ENCODE measurements around the gene PI4KA. TPM values are rescaled to one million over a fixed set of nuclear protein-coding genes. Genes with fewer than 3 reads are reported as not detected.

PI4KA gene
- total RNA-seq, 2 experiments from 2014 or later: 57.9 to 59.0 TPM

GRCh38 chr22:20802922-20803553, 55.6 kb downstream of the PI4KA start:
- CTCF ChIA-PET: no interaction called here

DNA sequence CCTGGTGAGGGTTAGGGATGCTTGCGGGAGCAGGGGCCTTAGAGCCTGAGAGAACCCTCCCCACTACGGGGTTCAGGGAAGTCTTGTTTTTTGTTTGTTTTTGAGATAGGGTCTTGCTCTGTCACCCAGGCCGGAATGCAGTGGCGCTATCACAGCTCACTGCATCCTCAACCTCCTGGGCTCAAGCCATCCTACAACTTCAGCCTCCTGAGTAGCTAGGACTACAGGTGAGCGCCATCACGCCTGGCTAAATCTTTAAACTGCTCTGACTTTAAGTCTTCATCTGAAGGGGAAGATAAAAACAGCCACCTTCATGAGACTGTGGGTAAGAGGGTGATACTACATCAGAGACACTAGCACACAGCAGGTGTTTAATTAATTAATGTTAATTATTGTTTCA, 56.2 kb downstream of the PI4KA start:
- ChIA-PET CTCF (no interaction called here), POLR2A (no interaction called here)

More at GRCh38 chr22:20802922-20803553, 55.6 kb downstream of the PI4KA start:
- POLR2A ChIA-PET: no interaction called here

GRCh38 chr22:20799449-20799848, 59.2 kb downstream of the PI4KA start:
- ChIA-PET POLR2A (no interaction called here), CTCF (no interaction called here)

GRCh38 chr22:20798974-20799373, 59.6 kb downstream of the PI4KA start:
- POLR2A ChIA-PET: no interaction called here
- CTCF ChIA-PET: interaction anchor here (1.0 kb wide), 1 partner anchor 11 kb away, joined by 3 read pairs; no protein-coding TSS in a partner anchor

GRCh38 chr22:20798218-20798617, 60.4 kb downstream of the PI4KA start:
- ChIA-PET CTCF (interaction anchor here (1.0 kb wide), 1 partner anchor 11 kb away, joined by 3 read pairs; no protein-coding TSS in a partner anchor), POLR2A (no interaction called here)

GRCh38 chr22:20796731-20797130, 61.9 kb downstream of the PI4KA start:
- CTCF ChIA-PET: interaction anchor here (0.6 kb wide), 1 partner anchor 18 kb away, joined by 3 read pairs; no protein-coding TSS in a partner anchor

GRCh38 chr22:20794650-20795413, 63.8 kb downstream of the PI4KA start:
- POLR2A ChIA-PET: no interaction called here
- CTCF ChIA-PET: no interaction called here

More at GRCh38 chr22:20796731-20797130, 61.9 kb downstream of the PI4KA start:
- POLR2A ChIA-PET: no interaction called here

- ChIA-PET CTCF (interaction anchor here (1.5 kb wide), 1 partner anchor 10 kb away, joined by 9 read pairs; no protein-coding TSS in a partner anchor), POLR2A (interaction anchor here (0.8 kb wide), 1 partner anchor 202 kb away, joined by 3 read pairs; no protein-coding TSS in a partner anchor)
Observed at GRCh38 chr22:20793748-20794649, 64.6 kb downstream of the PI4KA start.

DNA sequence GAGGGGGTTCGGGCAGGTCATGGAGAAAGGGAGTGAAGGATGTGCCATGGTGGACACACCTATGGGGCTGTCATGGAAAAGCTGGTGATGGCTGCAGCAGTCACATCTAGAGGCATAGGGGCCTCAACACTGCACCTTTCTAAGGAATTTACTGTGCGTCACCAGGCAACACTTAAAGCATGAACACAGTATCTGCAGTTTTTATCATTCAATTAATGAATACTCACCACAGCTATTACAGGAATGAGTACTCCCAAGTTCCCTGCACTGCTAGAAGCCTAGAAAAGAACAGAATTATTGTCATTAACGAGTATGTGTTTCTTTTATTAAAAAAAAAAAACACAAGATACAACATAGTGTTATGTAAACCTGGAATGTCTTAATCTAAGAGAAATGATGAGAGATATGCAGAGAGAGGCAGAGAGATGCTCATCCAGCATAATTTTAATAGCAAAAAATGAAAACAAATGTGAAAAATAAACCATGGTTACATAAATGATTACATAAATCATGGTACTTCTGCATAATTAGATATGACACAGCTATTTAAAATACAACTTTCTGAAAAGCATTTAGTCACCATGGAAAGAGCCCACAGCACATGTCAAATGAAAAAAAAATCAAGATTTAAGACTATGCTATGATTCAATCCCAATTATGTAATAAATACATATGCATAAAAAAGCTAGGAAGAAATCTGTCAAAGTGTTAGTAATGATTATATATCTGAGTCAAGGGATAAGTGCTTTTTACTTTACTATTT, 65.5 kb downstream of the PI4KA start:
- POLR2A ChIA-PET: interaction anchor here (0.8 kb wide), 1 partner anchor 203 kb away, joined by 3 read pairs; no protein-coding TSS in a partner anchor
- CTCF ChIA-PET: interaction anchor here (1.5 kb wide), 1 partner anchor 9 kb away, joined by 9 read pairs; no protein-coding TSS in a partner anchor

DNA sequence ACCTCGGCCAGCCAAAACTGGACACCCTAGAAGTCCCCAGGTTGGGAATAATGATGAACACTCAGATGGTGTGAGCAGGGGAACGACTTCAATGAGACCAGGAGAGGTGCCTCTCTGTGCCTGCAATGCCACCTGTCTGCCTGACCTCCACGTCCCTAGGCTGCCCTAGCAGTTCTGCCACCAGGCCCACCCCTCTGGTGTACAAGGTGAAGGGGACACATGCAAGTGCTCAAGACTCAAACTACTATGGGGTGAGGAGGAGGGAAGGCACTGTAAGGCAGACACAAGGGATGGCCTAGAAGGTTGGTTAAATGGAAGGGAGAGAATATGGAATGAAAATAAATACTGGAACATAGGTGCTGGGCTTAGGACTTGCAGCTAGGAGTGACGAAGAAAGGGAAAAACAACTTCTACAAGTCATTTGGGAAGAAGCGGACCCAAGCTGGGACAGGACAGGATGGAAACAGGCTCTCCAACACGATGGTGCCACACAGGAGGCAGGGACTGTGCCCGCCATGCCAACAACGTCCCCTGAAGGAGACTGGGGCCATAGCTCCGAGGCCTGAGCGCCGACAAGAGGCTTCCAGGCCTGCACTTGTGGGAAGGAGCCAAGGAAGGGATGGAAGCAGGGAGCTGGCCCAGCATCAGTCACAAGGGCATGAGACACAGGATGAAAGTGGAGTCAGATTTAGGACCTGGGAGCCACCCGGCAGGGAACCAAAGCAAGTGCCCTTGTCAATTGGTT, 66.2 kb downstream of the PI4KA start:
- ChIA-PET CTCF (interaction anchor here (1.5 kb wide), 1 partner anchor 8 kb away, joined by 9 read pairs; no protein-coding TSS in a partner anchor), POLR2A (no interaction called here)

DNA sequence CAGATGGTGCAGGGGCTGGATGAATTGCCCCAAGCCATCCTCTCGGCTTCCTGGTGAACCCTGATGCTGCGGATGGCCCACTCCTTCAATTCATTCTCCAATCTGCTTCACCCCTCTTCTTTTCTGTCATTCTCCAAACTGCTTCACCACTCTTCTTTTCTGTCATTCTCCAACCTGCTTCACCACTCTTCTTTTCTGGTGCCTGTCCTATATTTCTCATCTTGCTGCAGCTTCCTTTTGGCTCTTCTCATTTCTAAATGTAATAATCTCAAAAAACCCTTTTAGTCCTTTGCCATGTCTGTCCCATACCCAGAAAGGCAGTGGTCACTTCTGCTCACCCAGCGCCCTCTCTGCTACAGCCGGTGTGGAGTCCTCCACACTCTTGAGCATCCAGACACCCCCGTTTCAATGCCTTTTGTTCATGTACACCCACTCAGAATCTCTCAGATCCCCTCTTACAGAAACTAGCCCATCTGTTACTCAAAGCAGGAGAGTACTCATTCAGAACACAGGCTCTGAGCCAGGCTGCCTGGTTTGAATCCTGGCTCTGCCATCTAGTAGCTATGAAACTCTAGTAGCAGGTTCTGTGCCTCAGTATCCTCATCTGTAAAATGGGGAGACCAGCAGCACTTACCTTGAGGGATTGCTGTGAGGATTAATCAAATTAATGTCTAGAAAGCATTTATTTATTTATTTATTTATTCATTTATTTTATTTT, 69.8 kb downstream of the PI4KA start:
- ChIA-PET POLR2A (no interaction called here), CTCF (no interaction called here)

GRCh38 chr22:20787746-20788626, 70.6 kb downstream of the PI4KA start:
- CTCF ChIA-PET: interaction anchor here (0.9 kb wide), 1 partner anchor 11 kb away, joined by 3 read pairs; no protein-coding TSS in a partner anchor

GRCh38 chr22:20787223-20787622, 71.4 kb downstream of the PI4KA start:
- ChIA-PET CTCF (interaction anchor here (0.9 kb wide), 1 partner anchor 11 kb away, joined by 3 read pairs; no protein-coding TSS in a partner anchor), POLR2A (no interaction called here)

More at GRCh38 chr22:20787746-20788626, 70.6 kb downstream of the PI4KA start:
- POLR2A ChIA-PET: no interaction called here

- POLR2A ChIA-PET: no interaction called here
Observed at GRCh38 chr22:20786536-20786979, 72.1 kb downstream of the PI4KA start.

DNA sequence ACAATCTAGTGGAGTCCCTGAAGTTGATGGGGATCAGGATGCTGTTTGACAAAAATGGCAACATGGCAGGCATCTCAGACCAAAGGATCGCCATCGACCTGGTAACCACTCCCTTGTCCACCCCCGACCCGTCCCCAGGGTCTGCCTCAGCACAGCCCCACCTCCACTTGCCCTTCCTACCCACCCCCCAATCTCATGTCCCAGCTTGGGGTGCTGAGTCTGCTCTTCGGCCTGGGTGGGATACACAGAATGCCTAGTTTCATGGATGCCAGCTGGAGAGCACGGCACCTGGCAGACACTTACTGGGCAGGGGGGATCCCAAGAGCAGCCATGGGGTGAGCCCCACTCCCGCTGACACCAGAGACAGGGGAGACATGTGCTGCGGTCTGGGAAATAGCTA, 72.6 kb downstream of the PI4KA start:
- CTCF ChIA-PET: no interaction called here
- POLR2A ChIA-PET: no interaction called here

More at GRCh38 chr22:20786536-20786979, 72.1 kb downstream of the PI4KA start:
- CTCF ChIA-PET: no interaction called here

- ChIA-PET CTCF (interaction anchor here (2.3 kb wide), 1 partner anchor 8 kb away, joined by 9 read pairs; no protein-coding TSS in a partner anchor), POLR2A (no interaction called here)
Observed at GRCh38 chr22:20785415-20785814, 73.2 kb downstream of the PI4KA start.

All from activated CD8-positive, alpha-beta memory T cell treated with anti-CD3 and anti-CD28 coated beads for 36 hours (primary cell).